HS-5 (cell line): Measurements from ENCODE around the gene PLCB1.
A peak's percentile ranks its signal among the peaks of the same experiment; 100 is the strongest.
"Not testable (repeated sequence)": the region's sequence is repeated elsewhere in the genome, so short reads cannot be mapped to it uniquely, and the experiment has no call there.

ENCODE experiments used
- DNase-seq: peaks from one replicate; pipeline ENCODE4 v3.0.0-alpha.2; 2012; ENCODE audit warnings: low read depth

The PLCB1 gene

GRCh38 chr20:8402798-8403197, 270.7 kb downstream of the PLCB1 start:
- no peak for DNase-seq

DNA sequence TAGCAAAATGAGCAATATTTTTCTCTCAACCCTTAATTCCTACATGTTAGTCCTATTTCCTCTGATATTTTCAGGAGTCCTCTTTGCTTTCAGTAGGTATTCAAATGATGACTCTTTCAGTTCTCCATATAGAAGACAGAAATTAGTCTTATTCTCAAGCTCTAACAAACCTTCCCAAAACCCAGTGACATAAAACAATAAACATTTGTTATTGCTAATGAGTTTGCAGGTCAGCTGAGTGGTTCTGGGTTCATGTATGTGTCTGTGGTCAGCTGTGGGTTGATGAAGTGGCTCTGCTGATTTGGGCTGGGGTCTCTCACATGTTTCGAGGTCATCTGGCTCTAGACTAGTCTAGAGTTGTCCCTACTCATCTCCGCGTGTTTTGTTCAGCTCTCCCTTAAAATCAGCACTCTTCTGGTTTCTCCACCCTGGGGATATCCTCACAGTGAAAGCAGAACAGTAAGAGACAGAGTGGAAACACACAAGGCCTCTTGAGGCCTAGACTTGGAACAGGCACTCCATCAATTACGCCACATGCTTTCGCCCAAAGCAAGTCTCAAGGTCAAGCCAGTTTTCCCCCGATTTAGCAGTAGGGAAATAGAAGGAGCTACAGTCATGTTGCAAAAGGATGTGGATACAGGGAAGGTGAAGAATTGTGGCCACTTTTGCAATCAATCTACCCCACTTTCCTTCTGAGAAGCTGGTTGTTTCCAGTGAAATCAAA, 273.0 kb downstream of the PLCB1 start:
- DNase-seq = no peak

DNA sequence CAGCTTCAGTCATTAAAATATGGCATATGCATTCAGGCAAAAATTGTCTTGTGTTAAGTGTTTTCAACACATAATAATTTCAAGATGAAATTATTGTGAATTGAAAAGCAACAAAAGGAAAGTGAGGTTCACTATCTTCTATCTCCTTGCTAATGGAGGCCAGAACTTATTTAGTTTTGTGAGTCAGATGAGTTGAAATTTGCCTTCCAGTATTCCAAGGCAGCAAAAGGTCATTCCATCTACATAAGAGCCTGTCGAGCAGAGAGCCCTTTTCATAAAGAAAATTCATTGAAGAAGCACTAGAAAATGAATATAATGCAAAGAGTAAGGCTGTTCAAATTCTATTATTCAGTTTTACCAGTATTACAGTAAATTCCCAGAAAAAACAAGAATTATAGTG, 274.3 kb downstream of the PLCB1 start:
- DNase-seq = no peak

DNA sequence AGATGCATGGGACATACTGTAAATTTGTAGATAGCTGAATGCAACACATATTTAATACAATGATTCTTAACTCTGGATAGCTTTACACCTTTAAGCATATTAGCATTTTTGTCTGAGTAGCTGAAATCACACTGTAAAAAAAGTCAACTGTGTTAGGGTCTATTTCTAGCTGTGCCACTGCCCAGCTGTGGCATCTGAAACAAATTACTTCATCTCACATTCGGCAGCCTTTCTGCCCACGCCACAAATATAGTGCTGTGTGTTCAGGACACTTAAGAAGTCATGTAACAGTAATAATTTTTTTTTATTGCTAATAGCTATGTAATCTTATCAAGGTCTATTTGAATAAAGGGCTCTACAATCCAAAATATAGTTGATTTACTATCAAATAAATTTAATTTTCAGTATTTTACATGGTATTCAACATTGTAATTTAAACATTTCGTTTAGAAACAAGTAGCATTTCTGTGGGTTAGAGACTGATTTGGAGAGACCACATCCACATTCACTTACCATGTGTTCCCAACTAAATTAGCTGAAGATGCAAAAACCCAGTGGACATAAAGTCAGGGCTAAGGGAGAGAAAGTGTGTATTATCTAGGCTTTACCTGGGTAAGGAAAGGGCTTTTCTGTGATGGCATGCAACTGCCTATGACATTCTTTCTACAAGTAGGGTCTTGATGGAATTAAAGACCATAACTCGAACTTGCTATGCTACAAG, 276.7 kb downstream of the PLCB1 start:
- DNase-seq = no peak

DNA sequence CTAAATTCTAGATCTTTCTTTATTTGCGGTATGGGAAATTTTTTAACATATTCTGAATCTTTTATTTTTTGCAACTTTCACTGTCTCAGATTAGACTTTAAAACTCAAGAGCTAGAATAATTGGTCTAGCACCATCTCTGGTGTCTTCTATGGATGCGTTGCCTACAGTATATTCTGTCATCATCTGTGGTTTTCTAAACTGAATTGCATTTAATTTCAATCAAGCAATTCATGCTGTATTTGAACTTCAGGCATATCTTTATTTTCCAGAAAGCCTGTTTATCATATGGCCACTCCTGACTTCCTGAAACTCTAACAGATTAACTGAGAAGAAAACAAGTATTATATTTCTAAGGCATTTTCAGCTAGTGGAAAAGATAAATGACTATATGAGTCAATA, 281.6 kb downstream of the PLCB1 start:
- no peak for DNase-seq

DNA sequence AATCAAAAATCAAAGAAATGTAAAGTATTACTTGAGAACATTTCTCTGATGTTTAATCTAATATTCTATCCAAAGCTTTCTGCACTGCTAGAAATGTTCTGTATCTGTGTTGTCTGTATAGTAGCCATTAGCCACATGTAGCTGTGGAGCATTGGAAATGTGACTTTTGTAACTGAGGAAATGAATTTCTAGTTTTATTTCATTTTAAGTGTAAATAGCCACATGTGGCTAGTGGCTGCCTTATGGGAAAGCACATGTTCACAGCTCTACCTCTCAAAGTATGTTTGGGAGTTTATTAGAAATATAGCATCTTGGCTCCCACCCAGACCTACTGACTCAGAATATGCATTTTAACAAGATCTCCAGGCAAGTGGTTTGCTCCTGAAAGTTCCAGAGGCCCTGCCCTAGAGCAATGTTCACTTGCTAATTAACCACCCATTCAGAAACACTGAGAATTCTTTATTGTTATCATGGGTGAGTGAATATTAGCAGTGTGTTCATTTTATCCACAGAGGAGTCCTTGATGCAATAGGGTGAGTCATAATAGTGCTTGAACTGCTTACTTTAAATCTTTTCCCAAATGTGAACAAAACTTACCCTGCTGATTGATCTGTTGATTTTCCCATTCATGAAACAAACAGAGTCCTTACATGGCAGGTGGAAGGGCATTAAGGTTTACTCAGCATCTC, 282.7 kb downstream of the PLCB1 start:
- peak; percentile 44 for DNase-seq

GRCh38 chr20:8421981-8422380, 289.9 kb downstream of the PLCB1 start:
- DNase-seq = no peak

DNA sequence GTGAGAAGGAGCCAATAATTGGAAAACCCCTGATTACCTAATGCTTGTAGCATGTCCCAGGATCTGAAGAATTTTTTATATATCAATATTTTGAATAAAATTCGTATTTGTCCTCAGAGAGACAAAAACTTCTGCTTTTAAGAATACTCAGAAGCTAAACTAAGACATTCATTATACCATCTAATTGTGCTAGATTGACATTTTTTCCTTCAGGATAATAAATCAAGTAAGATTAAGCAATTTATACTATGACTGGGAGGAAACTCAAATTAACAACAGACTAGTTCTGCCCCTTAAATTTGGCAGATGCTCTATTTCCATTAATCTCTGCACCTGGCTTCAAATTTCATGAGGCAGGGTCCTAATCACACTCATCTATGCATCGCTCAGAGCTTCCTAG, 291.4 kb downstream of the PLCB1 start:
- no peak for DNase-seq

DNA sequence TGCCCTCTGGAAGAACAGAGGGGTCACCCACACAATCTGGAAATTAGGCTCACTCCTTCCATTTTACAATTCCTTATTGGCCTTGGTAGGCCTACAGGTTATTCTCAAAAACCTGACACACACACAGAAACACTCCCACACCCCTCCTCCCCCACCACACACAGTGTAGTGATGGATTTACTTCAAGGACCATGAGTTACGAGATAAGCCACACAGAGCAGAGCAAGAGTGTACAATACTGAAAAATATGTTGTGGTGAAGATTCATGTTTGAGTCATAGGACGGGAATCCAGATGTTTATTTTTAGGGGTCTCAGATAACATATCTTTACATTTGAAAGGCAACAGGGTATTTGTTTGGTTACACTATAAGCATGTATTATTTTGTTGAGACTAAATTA, 291.9 kb downstream of the PLCB1 start:
- DNase-seq = peak; percentile 74

DNA sequence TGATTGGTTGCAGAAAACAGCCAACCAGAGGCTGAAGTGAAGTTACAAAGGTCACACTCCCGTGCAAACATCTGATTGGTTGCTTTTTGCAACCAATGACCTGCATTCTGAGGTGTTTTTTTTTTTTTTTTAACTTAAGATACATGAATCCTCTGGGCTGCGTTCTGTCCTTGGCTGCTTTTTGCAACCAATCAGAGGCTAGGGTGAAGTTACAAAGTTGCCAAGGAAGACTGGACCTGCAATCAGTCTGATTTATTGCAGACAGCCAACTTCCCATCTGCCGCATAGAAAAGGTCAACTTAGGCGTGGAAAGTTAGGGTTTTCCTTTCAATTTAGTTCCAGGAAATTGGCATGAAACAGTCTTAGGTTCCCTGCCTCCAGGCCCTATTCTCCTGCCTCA, 292.9 kb downstream of the PLCB1 start:
- no peak for DNase-seq

DNA sequence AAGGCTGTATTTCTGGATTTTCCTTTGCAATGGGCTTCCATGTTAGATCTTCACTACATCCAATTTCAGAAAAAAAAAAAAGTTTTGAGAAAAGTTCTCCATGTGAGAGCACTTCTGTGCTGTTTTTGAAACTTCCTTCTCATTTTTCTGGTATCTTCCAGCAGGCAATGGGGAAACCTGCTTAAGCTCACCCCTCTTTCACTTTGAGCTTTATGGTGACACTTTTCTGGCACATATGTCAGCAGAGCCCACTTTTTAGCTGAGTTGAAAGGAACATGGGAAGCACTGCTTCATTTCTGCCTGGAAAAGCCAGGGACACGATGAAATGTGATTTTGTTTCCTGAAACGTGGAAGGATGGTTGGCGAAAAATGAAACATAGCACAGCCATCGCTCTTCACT, 293.7 kb downstream of the PLCB1 start:
- no peak for DNase-seq

- DNase-seq = no peak
Measured at GRCh38 chr20:8427419-8428040, 295.5 kb downstream of the PLCB1 start.

DNA sequence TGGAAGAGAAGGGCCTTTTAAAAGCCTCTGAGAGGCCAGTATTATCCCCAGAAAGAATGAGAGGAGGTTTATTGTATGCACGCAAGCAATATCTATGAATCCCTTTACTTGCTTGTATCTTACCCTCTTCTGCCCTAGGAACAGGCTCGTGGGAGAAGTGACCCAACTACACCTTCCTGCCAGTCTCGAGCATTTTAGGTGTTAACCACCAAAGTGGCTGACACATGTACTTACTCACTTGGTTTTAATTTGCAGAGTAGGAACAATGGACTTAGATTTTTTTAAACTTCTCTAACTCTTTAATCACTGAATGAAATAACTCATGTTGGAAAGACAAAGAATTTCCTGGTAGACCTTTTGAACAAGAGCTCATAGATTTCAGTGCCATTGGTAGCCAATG, 296.9 kb downstream of the PLCB1 start:
- no peak for DNase-seq

DNA sequence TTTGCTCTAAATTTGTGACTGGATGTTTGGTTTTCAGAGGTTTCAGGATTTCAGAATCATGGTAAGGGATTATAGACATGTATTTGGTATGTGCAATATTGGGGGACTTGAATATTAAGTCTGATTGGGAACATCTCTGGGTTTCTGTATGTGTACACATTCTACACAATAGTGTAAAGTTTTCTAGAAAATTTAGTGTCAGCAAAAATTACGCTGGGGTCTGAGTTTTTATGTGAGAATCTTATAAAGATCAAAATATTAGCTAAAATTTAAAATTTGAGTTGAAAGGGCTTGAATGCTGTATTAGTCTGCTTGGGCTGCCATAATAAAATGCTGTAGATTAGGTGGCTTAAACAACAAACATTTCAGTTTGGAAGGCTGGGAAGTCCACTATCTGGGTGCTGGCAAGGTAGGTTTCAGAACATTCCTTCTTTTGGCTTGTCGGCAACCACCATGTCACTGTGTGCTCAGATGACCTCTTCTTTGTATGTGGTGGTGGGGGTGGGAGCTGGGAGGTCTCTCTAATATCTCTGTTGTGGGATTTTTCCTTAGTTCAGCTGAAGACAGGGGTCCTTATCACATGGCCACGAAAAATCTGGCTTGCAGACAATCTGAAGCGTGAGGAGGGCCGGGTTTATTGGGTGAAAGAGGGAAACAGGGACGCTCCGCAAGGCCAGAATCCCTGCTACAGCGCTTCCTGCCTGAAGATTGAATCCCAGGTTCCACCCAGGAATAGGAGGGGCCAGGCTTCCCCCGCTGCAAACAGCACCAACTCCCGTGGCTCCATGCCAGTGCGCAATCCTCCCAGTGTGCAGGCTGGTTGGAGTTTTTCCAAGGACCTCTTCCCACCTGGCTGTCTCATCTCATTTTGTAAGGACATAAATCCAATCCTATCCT, 299.7 kb downstream of the PLCB1 start:
- no peak for DNase-seq

GRCh38 chr20:8432435-8433148, 300.5 kb downstream of the PLCB1 start:
- DNase-seq = no peak

DNA sequence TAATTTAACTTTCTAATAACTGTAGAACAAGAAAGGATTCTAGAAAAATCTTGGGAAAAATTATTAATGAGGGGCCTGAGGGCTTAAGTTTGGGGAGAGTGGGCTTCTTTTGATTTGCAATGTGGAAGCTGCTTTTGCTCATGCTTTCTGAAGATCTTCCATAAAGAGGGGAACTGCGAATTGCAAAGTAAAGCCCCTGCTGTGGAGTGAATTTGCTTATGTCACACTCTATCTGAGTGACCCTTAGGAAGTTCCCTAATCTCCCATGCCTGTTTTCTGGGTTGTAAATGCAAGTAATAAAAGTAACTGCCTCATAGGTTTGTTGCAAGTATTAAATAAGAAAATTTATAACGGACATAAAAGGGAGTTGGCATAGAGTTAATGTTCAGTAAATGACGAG, 301.2 kb downstream of the PLCB1 start:
- no peak for DNase-seq

DNA sequence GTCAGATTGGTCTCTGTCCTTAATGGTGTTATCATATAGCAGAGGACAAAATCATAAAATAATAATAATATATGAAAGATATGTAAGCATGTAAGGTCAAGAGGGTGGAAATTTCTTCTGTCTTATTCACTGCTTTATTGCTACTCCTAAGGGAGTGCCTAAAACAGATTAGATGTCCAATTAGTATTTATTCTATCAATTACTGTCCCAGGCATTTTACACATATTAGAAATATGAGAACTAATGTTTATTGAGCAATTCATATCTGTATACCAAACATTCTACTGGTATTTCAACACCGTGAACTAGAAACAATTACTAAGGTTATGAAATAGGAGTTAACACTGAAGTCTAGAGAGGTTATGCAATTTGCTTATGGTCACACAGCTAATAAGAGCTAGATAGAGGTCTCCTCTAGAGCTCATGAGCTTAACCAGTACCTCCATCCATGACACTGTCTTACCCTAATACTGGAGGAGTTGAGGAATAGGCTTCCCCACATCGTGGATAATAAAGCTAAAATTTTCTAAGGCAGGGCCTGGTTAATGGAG, 302.3 kb downstream of the PLCB1 start:
- no peak for DNase-seq

- no peak for DNase-seq
Measured at GRCh38 chr20:8435285-8436035, 303.4 kb downstream of the PLCB1 start.

GRCh38 chr20:8436938-8437337, 304.9 kb downstream of the PLCB1 start:
- not testable (repeated sequence) for DNase-seq

- no peak for DNase-seq
Measured at GRCh38 chr20:8438748-8439147, 306.7 kb downstream of the PLCB1 start.
